Ectodermal cell (in vitro differentiated cells): ENCODE results near the gene ZNF416. TPM values are rescaled to one million over a fixed set of nuclear protein-coding genes. Genes with fewer than 3 reads are reported as not detected.

Experiments used
- H3K27ac ChIP-seq: 2 replicates; pipeline ENCODE4 v1.7.0; 2013; ENCODE audit warnings: mild to moderate bottlenecking, low read depth, low read length; ENCODE audit not compliant: insufficient read depth, poor library complexity, severe bottlenecking
- H3K27me3 ChIP-seq: 2 replicates; pipeline ENCODE4 v1.7.0; 2013; ENCODE audit warnings: mild to moderate bottlenecking, low read length; ENCODE audit not compliant: insufficient read depth, control insufficient read depth, poor library complexity, severe bottlenecking
- H3K36me3 ChIP-seq: one replicate; pipeline ENCODE4 v1.7.0; 2013; ENCODE audit warnings: low read length; ENCODE audit not compliant: control insufficient read depth, insufficient read depth
- H3K4me1 ChIP-seq: one replicate; pipeline ENCODE4 v1.7.0; 2013; ENCODE audit warnings: low read length; ENCODE audit not compliant: control insufficient read depth, insufficient read depth
- H3K4me3 ChIP-seq: 2 replicates; pipeline ENCODE4 v1.7.0; 2013; ENCODE audit warnings: low read depth, low read length, control low read depth; ENCODE audit not compliant: insufficient read depth
- H3K9me3 ChIP-seq: 2 replicates; pipeline ENCODE4 v1.7.0; 2013; ENCODE audit warnings: mild to moderate bottlenecking, low read length, moderate library complexity; ENCODE audit not compliant: control insufficient read depth
- WGBS, 2 experiments: methylation state at CpG; one replicate each; pipeline ENCODE4 v1.1.7; 2013; ENCODE audit warnings: missing lambda C conversion rate in 2 of 2; 5-methylcytosine and 5-hydroxymethylcytosine counted together
- polyA plus RNA-seq, 4 experiments: library from polyadenylated mRNA; stranded (reverse); fragments of 50-300 nt; gene quantifications; one replicate each; pipeline ENCODE4 v1.2.3, GENCODE V29; 2013

The ZNF416 gene
- 5.7 TPM for polyA plus RNA-seq (2013, experiment 1 of 4)
- polyA plus RNA-seq (2013, experiment 2 of 4), result 8.0 TPM
- 7.0 TPM for polyA plus RNA-seq (2013, experiment 3 of 4)
- 7.5 TPM for polyA plus RNA-seq (2013, experiment 4 of 4)

DNA sequence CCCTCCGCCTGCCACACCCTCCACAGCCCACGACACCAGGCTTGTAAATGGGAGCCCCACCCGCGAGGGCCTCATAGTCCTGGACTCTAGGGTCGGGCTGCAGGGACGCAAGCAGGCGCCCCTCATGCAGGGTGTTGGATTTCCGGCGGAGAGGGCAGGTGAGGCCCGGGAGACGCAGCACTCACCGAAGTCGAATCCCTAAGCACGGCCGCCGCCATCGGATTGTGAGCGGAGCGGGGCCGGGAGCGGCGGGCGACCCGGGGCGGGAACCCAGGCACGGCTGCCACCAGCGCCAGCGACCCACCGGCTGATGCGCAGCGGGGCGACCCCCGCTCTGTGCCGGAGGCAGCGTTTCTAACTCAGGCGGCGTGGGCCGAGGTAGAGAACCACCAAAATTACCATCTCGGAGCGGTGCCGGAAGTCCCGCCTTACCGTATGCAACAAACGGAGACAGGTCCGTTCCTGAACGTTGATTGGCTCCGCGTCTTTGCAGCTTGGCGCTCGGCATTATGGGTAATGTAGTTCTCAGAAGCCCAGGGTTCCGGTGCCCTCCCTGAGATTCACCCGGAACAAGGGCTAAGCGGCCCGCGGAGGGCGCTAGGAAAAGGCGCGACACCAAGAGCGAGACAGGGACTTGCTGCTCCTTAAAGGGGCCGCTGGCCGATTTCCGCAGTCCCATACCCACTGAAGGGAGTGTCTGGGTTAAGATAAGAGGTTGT, at the start of gene ZNF416:
Gene ZNF416, minus strand, starts transcription at position 425 of the 719 bp plus-strand sequence. Its CDS starts 207 bp downstream, at position 218.
- Histone ChIP-seq H3K27me3 (no peaks in the 10 kb centered on the region), H3K36me3 (peaks cover 33% of the 10 kb centered on the region), H3K4me1 (no peaks in the 10 kb centered on the region), H3K27ac (no peak within 1 kb of the TSS), H3K4me3 (peak within 1 kb of the TSS; percentile 95), H3K9me3 (peaks cover 5% of the 10 kb centered on the region)
- WGBS, 2 experiments, result 1% methylated on average over 62 of the region's 62 CpGs

DNA sequence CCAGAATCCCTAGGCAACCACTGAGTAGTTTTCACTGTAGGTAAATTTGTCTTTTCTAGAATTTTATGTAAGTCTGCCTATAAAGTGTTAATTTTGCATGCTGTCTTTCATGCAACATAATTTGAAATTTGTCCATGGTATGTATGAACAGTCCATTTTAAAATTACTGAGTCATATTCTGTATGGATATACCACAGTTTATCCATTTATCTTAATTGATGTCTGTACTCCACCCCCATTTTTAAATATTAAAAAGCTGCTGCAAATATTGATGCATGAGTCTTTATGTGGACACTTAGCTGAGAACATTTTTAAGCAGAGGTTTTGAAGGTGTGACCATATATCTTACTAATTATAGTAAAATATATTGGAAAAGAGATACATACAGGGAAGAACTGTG, 44.4 kb upstream of the ZNF416 start:
- H3K36me3 ChIP-seq, result peaks cover 66% of the 10 kb centered on the region
- H3K4me1 ChIP-seq, result no peaks in the 10 kb centered on the region
- H3K27ac ChIP-seq, result no peak overlapping the region
- H3K27me3 ChIP-seq, result no peaks in the 10 kb centered on the region
- peaks cover 22% of the 10 kb centered on the region for H3K9me3 ChIP-seq
- no peak overlapping the region for H3K4me3 ChIP-seq

DNA sequence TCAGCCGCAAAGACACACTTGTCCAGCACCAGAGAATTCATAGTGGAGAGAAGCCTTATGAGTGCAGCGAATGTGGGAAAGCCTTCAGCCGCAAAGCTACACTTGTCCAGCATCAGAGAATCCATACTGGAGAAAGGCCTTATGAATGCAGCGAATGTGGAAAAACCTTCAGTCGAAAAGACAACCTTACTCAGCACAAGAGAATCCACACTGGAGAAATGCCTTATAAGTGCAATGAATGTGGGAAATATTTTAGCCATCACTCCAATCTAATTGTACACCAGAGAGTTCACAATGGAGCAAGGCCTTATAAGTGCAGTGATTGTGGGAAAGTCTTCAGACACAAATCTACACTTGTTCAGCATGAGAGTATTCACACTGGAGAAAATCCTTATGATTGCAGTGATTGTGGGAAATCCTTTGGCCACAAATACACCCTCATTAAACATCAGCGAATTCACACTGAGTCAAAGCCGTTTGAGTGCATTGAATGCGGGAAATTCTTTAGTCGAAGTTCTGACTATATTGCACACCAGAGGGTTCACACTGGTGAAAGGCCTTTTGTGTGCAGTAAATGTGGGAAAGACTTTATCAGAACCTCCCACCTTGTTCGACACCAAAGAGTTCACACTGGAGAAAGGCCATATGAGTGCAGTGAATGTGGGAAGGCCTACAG, 42.1 kb upstream of the ZNF416 start:
- H3K4me1 ChIP-seq, result no peaks in the 10 kb centered on the region
- H3K27me3 ChIP-seq, result no peaks in the 10 kb centered on the region
- H3K9me3 ChIP-seq, result peaks cover 22% of the 10 kb centered on the region
- H3K4me3 ChIP-seq, result no peak overlapping the region
- H3K36me3 ChIP-seq, result peaks cover 89% of the 10 kb centered on the region
- WGBS, 2 experiments, result 97% methylated on average over 10 of the region's 10 CpGs
- no peak overlapping the region for H3K27ac ChIP-seq

DNA sequence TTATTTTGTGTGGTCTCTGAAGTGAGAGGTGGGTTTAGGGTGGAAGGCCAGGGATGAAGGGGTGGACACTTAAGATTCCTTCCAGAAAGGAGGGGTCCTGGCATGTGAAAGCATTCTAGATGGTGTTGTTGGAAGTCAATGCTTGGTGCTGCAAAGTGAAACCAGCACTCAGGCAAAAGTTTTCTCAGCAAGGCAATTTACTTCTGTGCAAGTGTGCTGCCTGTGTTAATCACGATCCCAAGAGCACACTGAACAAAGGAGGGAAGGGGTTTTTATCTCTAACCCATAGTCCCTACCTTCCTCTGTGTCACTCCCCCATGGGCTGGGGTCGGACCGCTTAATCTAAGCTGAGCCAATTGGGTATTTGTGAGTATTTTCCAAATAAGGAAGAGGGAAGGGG, 36.6 kb upstream of the ZNF416 start:
- H3K36me3 ChIP-seq, result peaks cover 52% of the 10 kb centered on the region
- peaks cover 10% of the 10 kb centered on the region for H3K9me3 ChIP-seq
- H3K4me1 ChIP-seq, result no peaks in the 10 kb centered on the region
- H3K27ac ChIP-seq, result no peak overlapping the region
- 98 to 100% methylated on average over 3 of the region's 3 CpGs for WGBS, 2 experiments
- H3K27me3 ChIP-seq, result no peaks in the 10 kb centered on the region
- peak overlapping the region; percentile 100 for H3K4me3 ChIP-seq

DNA sequence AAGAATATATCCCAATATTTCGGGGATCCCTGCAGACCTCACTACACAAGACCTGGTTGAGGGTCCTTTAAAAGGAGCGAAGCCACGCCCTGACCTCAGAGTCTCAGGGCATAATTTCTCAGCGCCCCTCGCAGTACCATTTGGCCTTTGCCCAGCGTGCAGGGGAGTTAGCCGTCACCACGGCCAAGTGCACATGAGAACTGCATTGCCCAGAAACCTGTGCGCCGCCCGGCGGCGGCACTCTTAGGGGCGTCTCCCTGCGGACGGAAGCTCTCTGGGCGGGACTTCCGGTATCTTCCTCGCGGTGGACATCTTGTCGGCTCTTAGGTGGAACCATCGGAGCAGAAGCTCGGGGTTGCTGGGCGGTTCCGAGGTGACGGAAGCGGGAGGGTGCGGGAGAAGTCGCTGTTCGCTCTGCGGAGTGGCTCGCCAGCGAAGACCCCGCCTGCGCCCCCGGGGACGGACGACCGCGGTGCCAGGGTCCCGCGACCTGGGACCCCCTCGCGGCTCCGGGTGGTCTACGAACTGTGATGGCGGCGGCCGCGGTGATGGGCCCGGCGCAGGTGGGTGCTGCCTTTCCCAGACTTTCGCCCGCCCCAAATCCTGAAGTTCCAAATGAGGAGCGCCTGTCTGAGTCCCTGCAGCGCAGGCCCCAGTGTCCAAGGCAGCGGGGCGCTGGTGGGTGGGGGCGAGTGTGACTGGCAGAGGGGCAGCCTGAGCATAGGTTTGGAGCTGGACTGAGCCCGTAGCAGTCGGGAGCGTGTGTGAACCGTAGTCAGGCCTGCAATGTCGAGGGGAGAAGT, 35.4 kb upstream of the ZNF416 start, which contains the start of gene ZNF134:
Gene ZNF134, plus strand, starts transcription at position 302 of the 803 bp plus-strand sequence. CDS start 5,227 bp downstream, outside the sequence.
- Histone ChIP-seq H3K4me3 (peak within 1 kb of the TSS; percentile 100), H3K4me1 (no peaks in the 10 kb centered on the region), H3K36me3 (peaks cover 40% of the 10 kb centered on the region), H3K9me3 (peaks cover 3% of the 10 kb centered on the region), H3K27ac (peak within 1 kb of the TSS; percentile 48), H3K27me3 (no peaks in the 10 kb centered on the region)
- WGBS, 2 experiments, result 2% methylated on average over 64 of the region's 64 CpGs

DNA sequence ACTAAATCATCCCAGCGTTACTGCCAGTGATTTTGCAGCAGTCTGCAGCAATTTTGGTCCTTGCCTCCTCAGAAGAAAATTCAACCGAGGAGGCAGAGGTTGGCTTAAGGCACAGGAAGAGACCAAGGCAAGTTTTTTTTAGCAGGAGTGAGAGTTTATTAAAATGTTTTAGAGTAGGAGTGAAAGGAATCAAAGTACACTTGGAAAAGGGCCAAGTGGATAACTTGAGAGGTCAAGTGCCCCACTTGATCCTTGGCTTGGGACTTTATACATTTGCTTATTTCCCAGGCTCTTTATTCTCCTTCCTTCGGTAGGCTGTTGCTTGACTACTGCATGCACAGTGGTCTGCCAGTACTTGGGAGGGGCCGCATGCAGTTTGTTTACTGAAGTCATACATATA, 32.4 kb upstream of the ZNF416 start:
- no peak overlapping the region for H3K4me3 ChIP-seq
- 92 to 93% methylated on average over 4 of the region's 4 CpGs for WGBS, 2 experiments
- no peaks in the 10 kb centered on the region for H3K27me3 ChIP-seq
- H3K4me1 ChIP-seq, result no peaks in the 10 kb centered on the region
- peaks cover 3% of the 10 kb centered on the region for H3K9me3 ChIP-seq
- H3K27ac ChIP-seq, result no peak overlapping the region
- peaks cover 15% of the 10 kb centered on the region for H3K36me3 ChIP-seq

DNA sequence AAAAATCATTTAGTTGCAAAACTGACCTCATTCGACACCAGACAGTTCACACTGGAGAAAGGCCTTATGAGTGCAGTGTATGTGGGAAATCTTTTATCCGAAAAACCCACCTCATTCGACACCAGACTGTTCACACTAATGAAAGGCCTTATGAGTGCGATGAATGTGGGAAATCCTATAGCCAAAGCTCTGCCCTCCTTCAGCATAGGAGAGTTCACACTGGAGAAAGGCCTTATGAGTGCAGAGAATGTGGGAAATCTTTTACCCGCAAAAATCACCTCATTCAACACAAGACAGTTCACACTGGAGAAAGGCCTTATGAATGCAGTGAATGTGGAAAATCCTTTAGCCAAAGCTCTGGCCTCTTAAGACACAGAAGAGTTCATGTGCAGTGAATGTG, 28.2 kb upstream of the ZNF416 start:
- WGBS, 2 experiments, result 93 to 97% methylated on average over 4 to 5 of the region's 5 CpGs
- no peaks in the 10 kb centered on the region for H3K9me3 ChIP-seq
- H3K4me1 ChIP-seq, result no peaks in the 10 kb centered on the region
- H3K27ac ChIP-seq, result no peak overlapping the region
- no peaks in the 10 kb centered on the region for H3K27me3 ChIP-seq
- H3K4me3 ChIP-seq, result no peak overlapping the region
- H3K36me3 ChIP-seq, result peaks cover 10% of the 10 kb centered on the region

DNA sequence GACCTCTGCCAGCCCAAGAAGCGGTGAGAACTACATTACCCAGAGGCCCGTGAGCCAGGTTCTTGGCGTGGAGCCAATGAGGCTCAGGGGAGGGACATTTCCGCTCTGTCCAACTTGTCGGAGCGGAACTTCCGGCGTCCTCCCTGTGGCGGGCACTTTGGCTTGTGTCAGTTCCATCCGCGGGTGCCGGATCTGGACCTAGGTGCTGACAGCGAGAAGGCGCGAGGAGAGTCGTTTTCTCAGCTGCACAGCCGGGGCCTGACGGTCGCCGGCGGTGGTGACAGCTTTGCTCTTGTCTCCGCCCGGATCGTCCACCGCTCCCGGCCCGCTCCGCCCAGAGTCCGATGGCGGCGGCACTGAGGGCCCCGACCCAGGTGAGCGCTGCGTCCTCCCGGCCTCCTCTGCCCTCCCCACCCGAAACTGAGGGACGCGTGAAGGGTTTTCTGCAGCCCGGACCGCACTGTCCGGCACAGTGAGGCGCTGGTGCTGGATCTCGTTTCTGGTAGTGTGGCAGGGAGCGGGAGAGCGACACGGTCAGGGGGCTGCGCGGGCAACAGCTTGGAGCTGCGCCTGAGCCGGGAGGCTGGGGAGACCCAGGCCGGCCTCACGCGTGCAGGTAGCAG, 21.2 kb upstream of the ZNF416 start, which contains the start of gene ZNF530:
Gene ZNF530, plus strand, starts transcription at position 125 of the 623 bp plus-strand sequence. CDS start 4,461 bp downstream, outside the sequence.
- WGBS, 2 experiments, result 0 to 1% methylated on average over 53 of the region's 53 CpGs

DNA sequence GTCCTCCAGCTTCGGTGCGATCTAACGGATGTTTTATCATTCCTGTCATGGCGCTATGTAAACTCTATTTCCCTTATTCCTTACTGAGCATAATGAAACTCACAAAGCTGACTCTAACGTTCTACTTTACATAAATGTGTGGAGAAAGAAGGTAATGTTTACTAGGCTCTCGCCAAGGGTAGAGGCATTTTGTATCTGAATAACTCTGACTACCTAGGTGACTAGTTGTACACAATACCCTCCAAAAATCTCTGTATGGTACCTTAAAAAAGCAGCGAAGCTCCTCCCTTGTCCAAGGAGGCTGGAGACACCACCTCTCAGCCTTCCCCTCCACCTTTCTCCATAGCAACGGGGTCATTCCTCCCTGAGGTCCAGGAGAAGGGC, 20.7 kb upstream of the ZNF416 start:
- H3K4me1 ChIP-seq, result peaks cover 5% of the 10 kb centered on the region
- peak overlapping the region; percentile 92 for H3K4me3 ChIP-seq

More for the DNA sequence above, 21.2 kb upstream of the ZNF416 start, which contains the start of gene ZNF530:
- Histone ChIP-seq H3K4me1 (peaks cover 5% of the 10 kb centered on the region), H3K36me3 (no peaks in the 10 kb centered on the region), H3K27me3 (no peaks in the 10 kb centered on the region), H3K4me3 (peak within 1 kb of the TSS; percentile 92), H3K9me3 (no peaks in the 10 kb centered on the region), H3K27ac (no peak within 1 kb of the TSS)

More for the DNA sequence above, 20.7 kb upstream of the ZNF416 start:
- WGBS, 2 experiments, result 65 to 68% methylated on average over 6 to 8 of the region's 8 CpGs
- Histone ChIP-seq H3K9me3 (no peaks in the 10 kb centered on the region), H3K27me3 (no peaks in the 10 kb centered on the region), H3K27ac (no peak overlapping the region), H3K36me3 (no peaks in the 10 kb centered on the region)
